CD4-positive, alpha-beta T cell treated with Interleukin-21 for 1 hour (primary cell): ENCODE data around the gene SLC2A13.

Source experiments
- DNase-seq: peaks from one replicate; pipeline ENCODE4 v3.0.0-alpha.2; 2020

Gene SLC2A13

DNA sequence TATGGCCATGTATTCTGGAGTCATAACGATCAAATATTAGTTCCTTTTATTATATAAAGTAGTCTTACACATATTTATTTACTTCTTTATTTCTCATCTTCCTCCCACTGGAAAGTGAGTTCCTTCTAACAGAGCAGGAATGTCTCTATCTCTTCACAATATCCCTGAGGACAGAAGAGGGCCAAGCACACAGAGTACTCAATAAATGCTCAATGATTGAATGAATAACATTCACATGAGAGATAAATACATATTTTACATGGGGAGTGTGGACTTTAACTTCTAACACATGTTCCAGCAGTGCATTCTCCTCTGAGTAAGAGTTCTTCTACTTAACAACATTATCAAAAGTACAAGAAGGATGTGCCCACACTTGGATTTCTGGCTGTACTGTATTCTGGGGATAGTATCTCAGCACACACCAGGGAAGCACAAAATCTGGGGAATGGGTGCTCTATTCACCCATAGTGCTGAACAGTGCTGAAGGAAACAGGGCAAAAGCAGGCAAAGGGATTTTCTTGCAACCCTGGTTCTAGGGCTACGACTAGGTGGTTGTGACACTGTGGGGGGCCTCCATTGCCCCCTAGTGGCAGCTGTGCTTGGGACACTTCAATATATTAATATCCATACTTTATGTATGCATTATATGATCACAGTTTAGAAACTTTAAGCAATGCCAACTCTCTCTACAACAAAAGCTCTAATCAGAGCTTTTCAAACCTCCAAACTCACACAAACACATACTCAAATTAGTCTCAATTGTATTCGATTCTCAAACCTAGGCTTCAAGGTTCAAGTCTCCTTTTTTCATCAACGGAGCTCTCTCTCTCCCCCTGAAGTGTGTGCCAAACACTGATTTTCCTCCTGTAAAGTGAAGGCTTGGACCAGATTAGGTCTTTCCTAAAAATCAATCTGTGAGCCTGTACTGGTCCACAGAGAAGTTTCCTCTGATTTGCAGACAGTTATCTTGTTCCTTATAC is 115.5 kb downstream of the SLC2A13 start:
- peak; percentile 51 for DNase-seq

DNA sequence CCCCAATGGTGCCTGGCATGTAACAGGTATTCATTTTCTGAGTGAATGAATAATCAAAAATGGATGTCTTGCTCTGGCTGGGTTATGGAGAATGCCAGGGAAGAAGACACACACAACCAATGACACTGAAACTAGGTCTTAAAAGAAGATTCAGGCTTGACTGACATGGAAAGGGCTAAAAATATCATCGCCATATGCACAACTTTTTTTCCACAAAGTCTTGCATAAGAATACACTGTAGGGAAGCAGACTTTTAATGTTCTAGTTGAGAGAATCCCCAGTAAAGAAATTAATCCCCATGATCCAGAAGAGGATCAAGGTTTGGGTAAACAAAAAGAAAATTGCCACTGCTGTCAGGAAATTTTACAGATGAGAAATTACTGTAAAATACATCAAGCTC is 116.4 kb downstream of the SLC2A13 start:
- DNase-seq, result no peak

DNA sequence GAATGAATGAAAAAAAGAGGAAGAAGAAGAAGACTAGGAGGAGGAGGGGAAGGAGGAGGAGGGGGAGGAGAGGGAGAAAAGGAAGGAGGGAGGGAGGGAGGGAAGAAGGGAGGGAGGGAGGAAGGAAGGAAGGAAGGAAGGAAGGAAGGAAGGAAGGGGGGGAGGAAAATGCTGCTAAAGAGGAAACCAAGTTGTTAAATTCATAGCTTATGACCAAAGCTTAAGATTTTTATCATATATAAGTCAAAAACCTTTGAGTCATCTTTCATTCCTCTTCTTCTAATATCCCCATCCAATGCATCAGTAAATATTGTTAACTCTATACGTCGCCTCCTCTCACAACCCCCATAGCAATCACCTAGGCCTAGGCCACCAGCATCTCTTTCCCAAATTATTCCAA is 117.3 kb downstream of the SLC2A13 start:
- no peak for DNase-seq

DNA sequence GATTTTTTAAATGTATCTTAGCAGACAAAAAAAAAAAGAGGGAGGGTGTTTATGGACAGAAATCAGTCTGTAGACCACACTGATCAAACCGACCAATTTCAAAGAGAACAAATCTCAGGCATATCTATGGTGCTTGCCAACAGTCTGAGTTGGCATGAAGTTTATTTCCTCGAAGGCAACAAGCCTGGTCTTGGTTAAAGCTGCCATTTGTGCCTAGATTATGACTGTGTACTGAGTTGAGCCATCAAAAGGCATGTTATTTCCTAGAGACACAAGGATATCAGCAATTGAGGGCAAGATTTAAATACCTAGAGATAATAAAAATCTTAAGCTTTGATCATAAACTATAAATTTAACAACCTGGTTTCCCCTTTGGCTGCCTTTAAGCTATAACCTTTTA is 119.2 kb downstream of the SLC2A13 start:
- DNase-seq, result no peak

DNA sequence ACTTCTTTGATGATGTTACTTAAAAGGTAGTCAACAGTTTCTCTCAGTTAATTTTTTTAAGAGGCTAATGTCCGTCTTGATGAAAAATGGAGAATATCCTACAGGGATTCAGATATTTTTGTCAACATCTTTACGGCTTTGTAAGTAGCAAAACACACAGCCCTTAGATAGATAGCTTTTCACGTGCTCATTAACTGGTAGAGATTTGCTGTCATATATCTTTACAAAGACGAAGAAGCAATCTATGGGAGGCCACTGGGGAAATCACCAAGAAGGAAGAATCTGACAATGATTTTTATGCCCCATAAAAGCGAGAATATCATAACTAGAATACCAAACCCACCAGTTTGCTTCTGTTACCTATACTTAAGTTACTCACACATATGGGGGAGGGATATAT is 121.2 kb downstream of the SLC2A13 start:
- no peak for DNase-seq

DNA sequence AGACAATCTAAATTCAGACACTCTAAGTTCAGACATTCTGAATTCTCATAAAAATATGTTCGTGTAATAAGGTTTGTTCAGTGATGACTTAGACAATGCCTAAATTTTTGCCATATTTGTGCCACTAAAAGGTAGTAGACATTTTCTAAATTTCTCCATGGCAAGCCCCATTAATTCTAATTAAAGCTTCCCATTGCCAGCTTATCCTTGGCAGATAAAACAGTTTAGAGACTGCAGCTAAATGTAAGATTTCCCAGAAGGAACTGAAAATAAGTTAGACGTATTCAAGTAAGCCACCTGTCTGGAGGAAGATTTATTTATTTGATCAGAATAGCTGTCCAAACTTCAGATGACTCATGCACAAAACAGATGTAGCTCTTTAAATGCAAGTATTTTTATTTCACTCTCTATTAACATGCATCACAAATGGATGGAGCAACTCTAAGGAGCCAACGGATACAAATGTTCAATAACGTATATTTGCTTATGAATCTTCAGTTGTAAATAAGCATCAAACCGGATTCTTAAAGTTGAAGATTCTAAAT is 130.4 kb downstream of the SLC2A13 start:
- no peak for DNase-seq

DNA sequence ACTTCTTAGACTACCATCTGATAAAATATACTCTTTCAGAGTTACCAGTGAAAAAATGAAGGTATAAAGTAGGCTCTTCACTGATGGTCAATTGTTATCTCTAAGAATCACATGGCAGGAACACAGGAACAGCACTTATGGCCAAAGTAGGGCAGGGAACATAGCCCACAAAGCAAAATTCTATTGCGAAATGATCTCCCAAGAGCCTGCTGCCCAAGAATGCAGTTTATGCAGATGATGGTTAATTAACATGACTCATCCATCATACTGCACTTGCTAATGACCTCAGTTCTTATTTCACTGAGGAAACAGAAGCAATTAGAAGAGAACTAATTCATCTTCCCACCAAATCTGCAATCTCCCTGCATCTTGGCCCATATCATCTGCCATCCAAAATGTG is 133.8 kb downstream of the SLC2A13 start:
- no peak for DNase-seq

DNA sequence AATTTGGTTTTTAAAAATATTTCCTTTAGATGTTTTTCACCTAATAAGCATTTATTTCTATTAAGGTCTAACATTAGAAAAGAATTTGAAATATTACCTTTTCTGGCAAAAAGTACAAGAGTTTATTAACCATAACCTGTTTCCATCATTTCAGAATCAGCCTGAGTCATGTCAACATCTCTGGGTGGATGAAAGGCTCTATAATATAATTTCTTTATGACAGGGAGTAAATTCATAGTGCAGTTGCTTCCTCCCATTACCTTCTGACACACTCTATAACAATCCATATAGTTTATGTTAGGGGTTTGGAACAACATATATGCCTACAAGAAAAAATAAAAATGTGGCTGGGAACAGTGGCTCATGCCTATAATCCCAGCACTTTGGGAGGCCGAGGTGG is 134.5 kb downstream of the SLC2A13 start:
- DNase-seq, result no peak

DNA sequence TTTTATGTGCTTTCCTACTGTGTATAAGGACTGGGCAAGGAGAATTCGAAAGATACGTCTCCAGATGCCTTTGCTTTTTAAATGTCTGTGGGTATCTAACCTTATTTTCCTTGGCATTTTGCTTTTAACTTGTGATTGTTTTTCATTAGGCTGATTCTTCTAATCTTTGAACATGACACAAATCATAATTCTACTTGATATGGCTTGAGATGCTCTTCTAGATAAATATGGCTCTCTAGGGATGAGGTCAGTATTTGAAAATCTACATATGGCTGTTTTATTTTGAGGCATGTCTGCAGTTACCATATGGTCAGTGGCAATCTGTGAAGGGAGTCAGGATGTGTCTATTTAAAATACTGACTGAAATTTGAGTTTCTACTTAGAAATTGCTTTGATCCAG is 139.2 kb downstream of the SLC2A13 start:
- DNase-seq, result no peak

DNA sequence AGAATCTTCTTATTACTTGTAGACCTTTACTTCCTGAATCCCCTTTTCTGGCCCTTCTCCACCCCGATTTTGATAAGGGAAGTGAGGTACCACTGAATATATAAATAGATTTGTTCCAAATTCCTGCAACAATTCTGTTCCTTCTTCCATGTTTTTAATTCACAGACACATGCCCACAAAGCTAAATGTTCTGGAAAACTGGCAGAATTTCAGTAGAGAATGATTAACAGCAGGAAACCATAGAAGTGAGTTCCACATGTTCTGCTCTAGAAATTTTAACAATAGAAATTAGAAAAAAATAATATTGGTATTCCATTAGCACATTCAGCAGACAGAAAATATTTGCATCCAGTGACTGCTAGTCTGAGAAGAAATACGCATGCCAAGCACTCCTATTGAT is 139.6 kb downstream of the SLC2A13 start:
- no peak for DNase-seq

DNA sequence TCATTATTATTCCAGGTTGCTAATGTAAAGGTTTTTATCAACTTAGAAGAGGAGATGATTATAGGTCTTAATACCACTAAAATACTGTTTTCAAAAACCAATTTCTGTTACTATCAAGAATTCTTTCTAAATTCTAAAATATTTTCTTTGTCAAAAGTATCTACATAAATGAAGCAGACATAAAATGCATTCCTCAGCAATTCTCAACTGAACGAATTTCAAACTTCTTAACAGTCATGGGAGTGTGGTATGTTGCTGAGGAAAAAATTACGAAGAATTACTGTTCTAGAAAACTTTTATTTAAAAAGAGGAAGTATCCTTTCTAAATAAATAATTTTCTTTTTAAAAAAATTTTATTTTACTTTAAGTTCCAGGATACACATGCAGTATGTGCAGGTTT is 146.4 kb downstream of the SLC2A13 start:
- DNase-seq, result no peak

DNA sequence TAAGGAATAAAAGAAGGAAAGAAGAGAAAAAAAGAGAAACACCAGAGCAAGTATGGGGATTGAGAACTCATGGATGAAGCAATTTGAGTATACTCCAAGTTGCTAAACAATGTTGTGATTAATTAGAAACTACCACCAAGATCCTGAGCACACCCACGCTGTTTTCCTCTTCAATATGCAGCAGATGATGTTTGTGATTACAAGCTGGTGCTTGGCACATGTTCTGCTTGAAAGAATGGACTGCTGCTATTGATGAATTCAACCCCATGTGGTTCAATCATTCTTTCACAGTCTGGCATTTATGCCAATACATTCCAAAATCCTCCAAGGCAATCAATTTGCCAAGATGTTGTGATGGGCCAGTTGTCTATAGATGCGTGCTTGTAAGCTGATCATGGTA is 146.8 kb downstream of the SLC2A13 start:
- DNase-seq, result no peak

DNA sequence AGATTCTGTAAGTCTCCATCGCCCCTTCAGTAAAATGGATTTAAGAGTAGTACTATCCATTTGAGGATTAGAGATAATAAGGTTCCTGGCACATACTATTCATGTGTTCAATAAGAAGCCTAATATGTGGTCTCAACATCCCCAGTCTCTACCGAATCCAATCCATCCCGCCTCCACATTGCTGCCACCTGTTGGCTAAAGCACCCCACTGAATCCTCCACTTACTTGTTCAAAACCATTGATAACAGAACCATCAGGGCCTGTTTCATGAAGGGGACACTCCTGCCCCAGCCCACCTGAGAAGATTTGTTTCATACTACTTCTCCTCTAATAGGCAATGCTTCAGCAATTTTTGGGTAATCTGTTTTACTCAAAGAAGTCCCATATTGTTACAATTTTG is 147.5 kb downstream of the SLC2A13 start:
- DNase-seq, result no peak

DNA sequence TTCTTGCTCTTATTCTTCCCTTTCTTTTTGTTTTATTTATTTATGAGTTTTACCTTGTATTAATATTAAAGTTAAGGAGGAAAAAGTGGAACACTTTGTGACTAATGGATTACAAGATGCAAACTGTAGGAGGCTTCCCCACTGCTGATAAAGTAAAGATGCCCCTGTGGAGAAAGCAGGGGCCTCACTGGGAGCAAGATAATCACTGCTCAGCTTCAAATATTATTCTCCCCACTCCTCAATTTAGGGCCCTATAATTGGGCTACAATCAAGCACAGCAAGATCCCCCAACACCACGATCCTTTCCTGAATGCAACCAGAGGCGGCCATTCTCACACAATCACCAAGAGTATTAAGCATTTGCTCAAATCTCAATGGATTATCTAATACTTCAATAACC is 149.2 kb downstream of the SLC2A13 start:
- no peak for DNase-seq

DNA sequence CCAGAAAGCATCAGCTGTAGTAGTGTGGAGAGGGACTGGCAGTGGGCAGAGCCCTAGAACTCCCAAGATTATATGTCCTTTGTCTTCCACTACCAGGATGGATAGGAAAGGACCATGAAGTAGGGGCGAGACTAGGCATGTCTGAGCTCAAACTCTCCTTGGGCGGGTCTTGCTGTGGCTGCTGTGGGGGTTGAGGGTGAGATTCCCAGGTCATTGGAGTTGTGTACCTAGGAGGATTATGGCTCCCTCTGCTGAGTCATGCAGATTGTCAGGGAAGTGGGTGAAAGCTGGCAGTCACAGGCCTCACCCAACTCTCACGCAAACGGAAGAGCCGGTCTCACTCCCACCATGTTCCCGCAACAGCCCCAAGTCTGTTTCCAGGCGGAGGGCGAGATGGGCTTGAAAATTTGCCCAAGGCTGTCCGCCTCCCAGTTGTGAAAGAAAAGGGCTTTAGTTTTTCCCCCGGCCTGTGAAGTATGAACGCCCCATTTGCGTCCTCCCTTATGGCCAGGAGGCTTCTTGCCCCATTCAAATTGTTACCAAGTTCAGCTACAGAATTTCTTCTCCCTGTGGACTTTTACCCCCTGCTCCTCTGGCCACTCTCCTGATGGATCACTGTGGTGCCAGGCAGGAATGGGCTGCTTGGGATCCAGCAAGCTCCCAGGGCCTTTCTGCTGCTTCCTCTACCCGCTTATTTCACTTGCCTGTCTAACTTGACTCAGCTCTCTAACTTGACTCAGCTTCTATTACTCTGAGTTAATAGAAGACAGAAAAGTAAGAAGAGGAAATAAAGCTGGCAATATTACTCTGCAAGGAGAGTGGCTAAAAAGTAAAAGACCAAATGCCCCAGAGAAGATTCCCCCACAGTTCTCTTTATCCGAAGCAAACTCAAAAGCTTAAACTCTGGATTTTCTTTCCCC is 159.3 kb downstream of the SLC2A13 start:
- DNase-seq, result no peak

DNA sequence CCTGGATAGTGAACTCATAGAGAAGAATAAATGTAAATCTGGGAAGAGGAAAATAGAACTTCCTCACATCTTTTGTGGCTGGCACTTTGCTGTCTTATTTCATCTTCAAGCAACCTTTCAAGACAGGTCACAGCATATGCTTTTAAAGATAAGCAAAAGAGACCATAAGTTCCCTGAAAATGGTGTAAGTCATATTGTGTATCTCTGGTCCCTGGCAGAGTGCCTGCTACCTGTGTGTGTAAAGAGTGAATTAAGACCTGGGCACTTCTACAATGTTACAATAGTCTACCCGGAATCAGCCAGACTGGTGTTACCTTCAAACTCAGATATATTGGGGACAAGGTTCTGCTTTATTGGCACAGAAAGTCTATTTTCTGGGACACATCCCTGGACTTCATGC is 168.8 kb downstream of the SLC2A13 start:
- no peak for DNase-seq

DNA sequence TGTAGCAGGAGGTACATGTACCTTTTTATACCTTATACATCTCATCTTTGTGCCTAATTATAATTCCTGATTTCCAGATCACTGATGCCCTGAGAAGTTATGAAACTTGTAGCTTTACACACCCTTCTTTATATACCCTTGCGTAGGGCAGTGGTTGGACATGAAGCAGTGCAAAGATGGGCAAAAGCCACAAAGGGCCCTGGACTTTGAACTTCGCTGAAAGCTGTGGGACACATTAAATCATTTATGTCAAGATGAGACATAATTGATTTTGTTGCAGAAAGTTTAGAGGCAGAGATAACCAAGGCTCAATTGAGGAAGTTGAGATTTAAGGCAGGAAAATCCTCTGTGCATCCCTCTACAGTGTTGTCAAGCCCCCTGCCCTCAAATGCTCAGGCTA is 170.0 kb downstream of the SLC2A13 start:
- no peak for DNase-seq

DNA sequence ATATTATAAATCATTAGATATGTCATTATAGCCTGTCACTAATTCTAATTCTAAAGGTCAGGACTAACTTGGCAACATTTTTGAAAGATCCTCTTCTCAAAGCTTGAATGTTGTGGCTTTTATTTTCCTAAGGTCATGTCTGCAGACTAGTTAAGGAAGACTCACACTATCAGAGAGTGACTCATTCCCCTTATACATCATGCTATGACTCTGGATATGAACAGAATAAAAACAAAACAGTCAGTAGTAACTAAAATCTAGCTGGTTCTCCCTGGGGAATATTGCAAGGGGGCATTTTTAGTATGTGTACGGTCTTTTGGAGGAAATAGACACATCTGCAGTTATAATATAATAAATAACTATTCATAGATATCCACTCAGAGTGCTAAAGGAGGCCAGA is 170.6 kb downstream of the SLC2A13 start:
- DNase-seq, result no peak

DNA sequence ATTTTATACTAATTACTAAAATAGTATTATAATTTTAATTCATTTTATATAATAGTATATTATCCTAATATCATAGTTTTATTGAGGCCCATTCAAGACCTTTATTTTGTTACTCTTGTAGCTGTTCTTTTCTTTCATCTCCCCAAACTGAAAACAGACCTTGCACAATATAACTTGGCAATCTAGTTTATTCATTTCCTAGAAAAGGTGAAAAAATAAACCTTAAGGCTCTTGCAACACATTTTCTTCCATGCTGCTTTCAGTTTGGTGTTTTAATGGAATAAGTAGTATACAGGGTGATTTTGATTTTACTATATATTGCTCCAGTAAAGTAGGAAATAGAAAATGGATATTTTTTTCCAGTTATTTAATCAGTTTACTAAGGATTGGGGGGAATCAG is 174.0 kb downstream of the SLC2A13 start:
- no peak for DNase-seq

DNA sequence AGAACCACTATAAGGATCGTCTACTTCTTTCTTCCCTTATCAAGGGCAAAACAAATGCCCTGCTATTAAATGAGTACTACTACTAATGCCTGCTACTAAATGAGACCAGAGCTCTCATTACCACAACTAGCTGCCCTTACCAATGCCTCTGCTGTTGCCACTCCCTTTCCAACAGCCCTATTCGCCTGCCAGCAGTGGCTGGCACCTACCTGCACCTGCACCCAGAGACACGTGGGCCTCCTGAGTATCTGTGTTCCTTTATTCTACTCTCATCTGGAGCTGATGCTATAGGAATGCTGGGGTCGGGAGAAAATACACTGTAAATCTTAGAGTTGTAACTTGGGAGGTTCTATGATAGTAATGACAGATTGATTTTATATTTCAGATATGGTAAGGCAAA is 174.7 kb downstream of the SLC2A13 start:
- DNase-seq, result no peak

DNA sequence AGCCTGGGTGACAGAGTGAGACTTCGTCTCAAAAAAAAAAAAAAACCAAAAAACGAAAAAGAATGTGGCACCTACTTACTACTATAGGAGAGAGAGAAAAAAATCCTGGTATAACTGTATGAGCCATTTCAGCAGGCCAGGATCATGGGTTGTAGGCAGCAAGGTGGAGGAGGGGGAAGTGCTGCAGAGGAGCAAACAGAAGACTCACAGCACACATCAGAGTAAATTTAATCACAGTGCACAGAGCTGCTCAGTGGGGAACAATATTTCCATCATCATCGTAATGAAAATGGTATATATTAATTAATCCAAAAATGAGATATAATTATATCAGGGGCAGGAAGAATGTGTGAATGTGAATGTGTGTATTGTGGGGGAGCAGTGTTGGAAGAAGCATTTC is 175.8 kb downstream of the SLC2A13 start:
- no peak for DNase-seq

DNA sequence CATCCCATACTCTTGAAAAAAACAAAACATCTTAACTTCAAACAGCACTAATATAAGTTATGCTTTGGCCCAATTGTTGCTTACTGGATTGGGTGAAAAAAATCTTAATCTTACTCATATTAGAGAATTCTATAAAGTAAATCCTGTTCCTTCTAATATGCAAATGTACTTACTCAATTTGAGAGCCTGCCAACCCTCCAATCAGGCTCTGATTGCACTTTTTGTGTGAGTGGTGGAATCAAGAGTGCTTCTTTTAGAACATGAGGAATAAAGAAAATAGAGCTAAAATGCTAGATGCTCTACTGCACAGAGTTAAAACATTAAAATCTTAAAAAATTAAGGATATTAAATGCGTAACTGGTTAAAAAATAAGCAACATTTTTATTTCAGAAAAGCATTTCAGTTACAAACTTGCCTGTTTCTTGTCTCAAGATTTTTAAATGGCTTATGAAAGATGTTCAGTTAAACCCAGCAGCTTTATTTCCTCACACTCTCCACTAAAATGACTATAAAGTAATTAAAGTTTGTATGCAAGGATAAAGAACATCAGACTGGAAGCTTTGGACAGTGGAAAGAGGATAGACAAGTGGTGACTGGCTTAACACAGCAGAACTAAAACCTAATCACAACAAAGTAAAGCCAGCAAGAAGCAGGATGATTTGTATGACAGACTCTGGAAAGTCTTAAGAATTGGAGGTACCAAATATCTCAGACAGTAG is 177.5 kb downstream of the SLC2A13 start:
- no peak for DNase-seq

DNA sequence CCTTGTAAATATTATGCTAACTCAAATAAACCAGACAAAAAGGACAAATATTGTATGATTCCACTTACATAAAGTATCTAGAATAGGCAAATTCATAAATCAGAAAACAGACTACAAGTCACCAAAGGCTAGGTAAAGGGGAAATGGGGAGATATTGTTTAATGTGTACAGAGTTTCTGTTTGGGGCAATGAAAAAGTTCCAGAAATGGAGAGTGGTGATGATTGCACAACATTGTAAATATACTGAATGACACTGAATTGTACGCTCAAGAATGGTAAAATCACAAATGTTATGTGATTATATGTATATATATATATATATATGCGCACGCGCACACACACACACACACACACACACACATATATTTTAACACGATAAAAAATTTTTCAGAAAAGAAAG is 182.5 kb downstream of the SLC2A13 start:
- DNase-seq, result no peak
